ENCODE data around the gene DAAM1.

DNA sequence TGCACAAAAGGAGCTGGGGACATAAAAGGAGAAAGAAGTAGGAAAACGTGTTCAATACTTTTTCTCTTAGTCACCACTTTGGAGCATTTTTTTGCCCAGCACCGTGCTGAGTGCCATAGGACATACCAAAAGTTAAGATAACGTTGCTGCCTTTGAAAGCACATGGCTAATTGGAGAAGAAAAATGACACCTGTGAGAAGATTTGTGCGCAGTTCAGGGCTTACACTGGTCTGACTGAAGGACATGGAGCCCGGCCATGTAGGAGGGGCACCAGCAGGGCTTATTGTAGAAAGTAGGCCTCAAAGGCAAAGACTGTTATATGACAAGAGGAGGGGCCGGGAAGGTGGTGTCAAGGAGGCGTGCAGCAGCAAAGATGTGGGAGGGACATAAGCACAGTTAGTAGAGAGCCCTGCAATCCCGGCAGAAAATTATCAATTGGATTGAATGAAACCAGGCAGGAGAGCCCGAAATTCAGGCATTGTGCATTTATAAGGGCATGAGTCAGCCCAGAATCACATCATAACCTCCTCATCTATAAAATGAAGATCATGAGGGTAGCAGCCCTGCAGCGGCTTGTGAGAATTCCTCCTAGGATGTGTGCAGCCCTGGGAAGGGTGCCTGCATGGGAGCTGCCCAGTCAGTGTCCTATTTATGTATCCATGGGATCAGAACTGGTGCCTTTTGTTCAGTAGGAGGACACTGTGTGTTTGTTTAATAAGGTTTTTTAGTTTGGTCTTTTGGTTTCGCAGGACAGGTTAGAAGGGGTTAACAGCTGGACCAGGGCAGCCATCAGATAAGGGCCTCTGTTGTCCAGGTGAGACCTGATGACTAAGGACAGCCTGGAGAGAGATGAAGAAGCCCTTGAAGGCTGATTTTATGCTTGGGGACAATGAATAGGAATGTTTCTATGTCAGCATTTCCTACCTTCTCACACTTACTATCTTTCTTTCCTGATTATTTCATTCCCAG lies 154.3 kb downstream of the DAAM1 start:
- TF ChIP-seq CTCF (conservative IDR thresholded peaks at IDR 0.05; ENCODE audit: low read length) (no peak), EZH2phosphoT487 (IDR thresholded peaks at IDR 0.05; ENCODE audit: borderline replicate concordance) (no peak)
